ENCODE data around the gene GSTO2. TPM values are rescaled to one million over a fixed set of nuclear protein-coding genes. Genes with fewer than 3 reads are reported as not detected.

Gene GSTO2
- total RNA-seq, 1 experiment from 2014 or later: 25.7 TPM

GRCh38 chr10:104251443-104251842 is 17.5 kb upstream of the GSTO2 start:
- Mint-ChIP-seq H3K27me3 (ENCODE audit: unreplicated experiment) (no peaks in the 10 kb centered on the region), H3K36me3 (ENCODE audit: insufficient read depth, unreplicated experiment) (peaks cover 22% of the 10 kb centered on the region), H3K27ac (ENCODE audit: unreplicated experiment) (no peak overlapping the region), H3K4me3 (ENCODE audit: low read depth, unreplicated experiment) (no peak overlapping the region), H3K4me1 (ENCODE audit: low read depth, unreplicated experiment) (peaks cover 13% of the 10 kb centered on the region), H3K9me3 (ENCODE audit: low read depth, unreplicated experiment) (no peaks in the 10 kb centered on the region)
- no TSS peak for BruUV-seq (replicated peaks)
- intact Hi-C loops (cut with micrococcal nuclease; ENCODE audit: unreplicated experiment): no loop called here
- no peak for DNase-seq
- CTCF ChIA-PET: no interaction called here
- TF ChIP-seq CTCF (IDR thresholded peaks at IDR 0.05; ENCODE audit: unreplicated experiment): no peak

GRCh38 chr10:104252368-104252767 is 16.6 kb upstream of the GSTO2 start:
- Mint-ChIP-seq H3K36me3 (ENCODE audit: insufficient read depth, unreplicated experiment) (peaks cover 27% of the 10 kb centered on the region), H3K4me3 (ENCODE audit: low read depth, unreplicated experiment) (no peak overlapping the region), H3K27me3 (ENCODE audit: unreplicated experiment) (no peaks in the 10 kb centered on the region), H3K9me3 (ENCODE audit: low read depth, unreplicated experiment) (no peaks in the 10 kb centered on the region), H3K4me1 (ENCODE audit: low read depth, unreplicated experiment) (peaks cover 13% of the 10 kb centered on the region), H3K27ac (ENCODE audit: unreplicated experiment) (no peak overlapping the region)
- intact Hi-C loops (cut with micrococcal nuclease; ENCODE audit: unreplicated experiment): no loop called here
- BruUV-seq (replicated peaks): no TSS peak
- no peak for DNase-seq
- no peak for TF ChIP-seq CTCF (IDR thresholded peaks at IDR 0.05; ENCODE audit: unreplicated experiment)
- CTCF ChIA-PET: no interaction called here

GRCh38 chr10:104253106-104253505 is 15.9 kb upstream of the GSTO2 start:
- CTCF ChIA-PET: no interaction called here
- Mint-ChIP-seq H3K27ac (ENCODE audit: unreplicated experiment) (no peak overlapping the region), H3K36me3 (ENCODE audit: insufficient read depth, unreplicated experiment) (peaks cover 30% of the 10 kb centered on the region), H3K27me3 (ENCODE audit: unreplicated experiment) (no peaks in the 10 kb centered on the region), H3K4me3 (ENCODE audit: low read depth, unreplicated experiment) (peak overlapping the region; percentile 84), H3K9me3 (ENCODE audit: low read depth, unreplicated experiment) (no peaks in the 10 kb centered on the region), H3K4me1 (ENCODE audit: low read depth, unreplicated experiment) (peaks cover 13% of the 10 kb centered on the region)
- TF ChIP-seq CTCF (IDR thresholded peaks at IDR 0.05; ENCODE audit: unreplicated experiment): no peak
- no peak for DNase-seq
- BruUV-seq (replicated peaks): no TSS peak
- intact Hi-C loops (cut with micrococcal nuclease; ENCODE audit: unreplicated experiment): no loop called here

- Mint-ChIP-seq H3K27me3 (ENCODE audit: unreplicated experiment) (no peaks in the 10 kb centered on the region), H3K4me1 (ENCODE audit: low read depth, unreplicated experiment) (peaks cover 13% of the 10 kb centered on the region), H3K27ac (ENCODE audit: unreplicated experiment) (peak overlapping the region; percentile 4), H3K36me3 (ENCODE audit: insufficient read depth, unreplicated experiment) (peaks cover 37% of the 10 kb centered on the region), H3K4me3 (ENCODE audit: low read depth, unreplicated experiment) (peak overlapping the region; percentile 84), H3K9me3 (ENCODE audit: low read depth, unreplicated experiment) (no peaks in the 10 kb centered on the region)
- intact Hi-C loops (cut with micrococcal nuclease; ENCODE audit: unreplicated experiment): no loop called here
- no TSS peak for BruUV-seq (replicated peaks)
- no peak for TF ChIP-seq CTCF (IDR thresholded peaks at IDR 0.05; ENCODE audit: unreplicated experiment)
- DNase-seq: no peak
- CTCF ChIA-PET: interaction anchor here (0.7 kb wide), 2 partner anchors 15 to 20 kb away, joined by 3 to 4 read pairs; partner anchors contain the start of gene GSTO2
Observed at GRCh38 chr10:104253606-104254410, 15.2 kb upstream of the GSTO2 start.
